NCI-H2081 treated with DMSO at 0.1 percent for 48 hours (cell line): ENCODE measurements around the gene MTARC2.
"Not testable (repeated sequence)": the region's sequence is repeated elsewhere in the genome, so short reads cannot be mapped to it uniquely, and the experiment has no call there.

Experiments
- DNase-seq: peaks from one replicate; lab custom pipeline; 2025; lab: John Stamatoyannopoulos, UW

The MTARC2 gene

GRCh38 chr1:220732137-220732536 is 16.0 kb upstream of the MTARC2 start:
- DNase-seq = no peak

GRCh38 chr1:220732621-220733020 is 15.5 kb upstream of the MTARC2 start:
- DNase-seq = no peak

GRCh38 chr1:220733086-220733601 is 15.0 kb upstream of the MTARC2 start:
- peak; percentile 19 for DNase-seq

GRCh38 chr1:220734571-220735326 is 13.4 kb upstream of the MTARC2 start:
- no peak for DNase-seq

- not testable (repeated sequence) for DNase-seq
Observed at GRCh38 chr1:220736283-220736682, 11.8 kb upstream of the MTARC2 start.

- no peak for DNase-seq
Observed at GRCh38 chr1:220741349-220741748, 6.8 kb upstream of the MTARC2 start.

GRCh38 chr1:220741825-220742224 is 6.3 kb upstream of the MTARC2 start:
- DNase-seq = no peak

- no peak for DNase-seq
Observed at GRCh38 chr1:220742520-220742919, 5.6 kb upstream of the MTARC2 start.

- no peak for DNase-seq
Observed at GRCh38 chr1:220746851-220747250, 1.3 kb upstream of the MTARC2 start.

GRCh38 chr1:220747437-220748088 is 559 bp upstream of the MTARC2 start:
- no peak for DNase-seq

- no peak for DNase-seq
Observed at GRCh38 chr1:220748936-220749335, 814 bp downstream of the MTARC2 start.

GRCh38 chr1:220750131-220750515 is 2.0 kb downstream of the MTARC2 start:
- no peak for DNase-seq

GRCh38 chr1:220751111-220751510 is 3.0 kb downstream of the MTARC2 start:
- DNase-seq = no peak

- no peak for DNase-seq
Observed at GRCh38 chr1:220754212-220754917, 6.2 kb downstream of the MTARC2 start.

- no peak for DNase-seq
Observed at GRCh38 chr1:220754918-220755295, 6.8 kb downstream of the MTARC2 start.

- DNase-seq = no peak
Observed at GRCh38 chr1:220755309-220755708, 7.2 kb downstream of the MTARC2 start.

- no peak for DNase-seq
Observed at GRCh38 chr1:220757441-220757840, 9.3 kb downstream of the MTARC2 start.

- DNase-seq = no peak
Observed at GRCh38 chr1:220759147-220759546, 11.0 kb downstream of the MTARC2 start.

GRCh38 chr1:220761688-220762427 is 13.7 kb downstream of the MTARC2 start:
- DNase-seq = no peak

- DNase-seq = no peak
Observed at GRCh38 chr1:220764757-220765156, 16.6 kb downstream of the MTARC2 start.

- DNase-seq = no peak
Observed at GRCh38 chr1:220767312-220768125, 19.4 kb downstream of the MTARC2 start.
